DOHH2 (cell line): ENCODE measurements around the gene TTBK2.

ENCODE experiments used
- H3F3A ChIP-seq: fragments of 200-600 bp; sonication (generic), shearing (Covaris generic); 2 replicates; pipeline ENCODE4 v1.6.0; 2016; ENCODE audit warnings: antibody characterized with exemption, mild to moderate bottlenecking; ENCODE audit not compliant: control insufficient read depth, insufficient read depth
- H3K27ac ChIP-seq: fragments of 200-600 bp; sonication (generic); 2 replicates; pipeline ENCODE4 v1.5.1; 2014; ENCODE audit warnings: low read depth, mild to moderate bottlenecking, low read length, moderate library complexity
- H3K27me3 ChIP-seq: fragments of 200-600 bp; sonication (generic); 2 replicates; pipeline ENCODE4 v1.6.1; 2014; ENCODE audit warnings: mild to moderate bottlenecking, low read length, mixed read lengths; ENCODE audit not compliant: control insufficient read depth
- H3K36me3 ChIP-seq: fragments of 200-600 bp; sonication (generic); 2 replicates; pipeline ENCODE4 v1.6.1; 2014; ENCODE audit warnings: mild to moderate bottlenecking, low read length, moderate library complexity, mixed read lengths; ENCODE audit not compliant: control insufficient read depth
- H3K4me1 ChIP-seq: fragments of 200-600 bp; sonication (generic); 2 replicates; pipeline ENCODE4 v1.6.1; 2014; ENCODE audit warnings: mild to moderate bottlenecking, low read length, mixed read lengths; ENCODE audit not compliant: control insufficient read depth
- H3K4me2 ChIP-seq: fragments of 200-600 bp; sonication (generic); 2 replicates; pipeline ENCODE4 v1.6.0; 2014; ENCODE audit warnings: mild to moderate bottlenecking, low read length, moderate library complexity
- H3K4me3 ChIP-seq: fragments of 200-600 bp; sonication (generic); 2 replicates; pipeline ENCODE4 v1.5.1; 2014; ENCODE audit warnings: mild to moderate bottlenecking, low read length, mixed read lengths
- H3K79me2 ChIP-seq: fragments of 200-600 bp; sonication (generic); 2 replicates; pipeline ENCODE4 v1.6.1; 2014; ENCODE audit warnings: mild to moderate bottlenecking, low read length, mixed read lengths; ENCODE audit not compliant: control insufficient read depth
- H3K9me2 ChIP-seq: fragments of 200-600 bp; sonication (generic); replicated peaks from 2 replicates; pipeline ENCODE4 v1.6.1; 2014; ENCODE audit warnings: mild to moderate bottlenecking, low read length, mixed read lengths; ENCODE audit not compliant: control insufficient read depth
- H3K9me3 ChIP-seq: fragments of 200-600 bp; sonication (generic); 2 replicates; pipeline ENCODE4 v1.6.1; 2014; ENCODE audit warnings: antibody characterized with exemption, low read length, mixed read lengths; ENCODE audit not compliant: control insufficient read depth, insufficient read depth
- H4K20me1 ChIP-seq: fragments of 200-600 bp; sonication (generic); 2 replicates; pipeline ENCODE4 v1.6.0; 2014; ENCODE audit warnings: low read depth, mild to moderate bottlenecking, antibody characterized with exemption, low read length, moderate library complexity; ENCODE audit not compliant: control insufficient read depth, insufficient read depth
- EZH2phosphoT487 ChIP-seq: fragments of 200-600 bp; sonication (generic); IDR thresholded peaks from 2 replicates; pipeline ENCODE4 v1.6.1; 2017; ENCODE audit warnings: borderline replicate concordance, mild to moderate bottlenecking, antibody characterized with exemption, low read length, moderate library complexity, mixed read lengths
- TF ChIP-seq, protein P1 (sequence below): fragments of 200-600 bp; sonication (generic); IDR thresholded peaks from one replicate; pipeline ENCODE4 v1.5.1; 2014; ENCODE audit warnings: antibody characterized with exemption, mild to moderate bottlenecking, low read depth, low read length; ENCODE audit not compliant: poor library complexity, severe bottlenecking

Gene TTBK2

DNA sequence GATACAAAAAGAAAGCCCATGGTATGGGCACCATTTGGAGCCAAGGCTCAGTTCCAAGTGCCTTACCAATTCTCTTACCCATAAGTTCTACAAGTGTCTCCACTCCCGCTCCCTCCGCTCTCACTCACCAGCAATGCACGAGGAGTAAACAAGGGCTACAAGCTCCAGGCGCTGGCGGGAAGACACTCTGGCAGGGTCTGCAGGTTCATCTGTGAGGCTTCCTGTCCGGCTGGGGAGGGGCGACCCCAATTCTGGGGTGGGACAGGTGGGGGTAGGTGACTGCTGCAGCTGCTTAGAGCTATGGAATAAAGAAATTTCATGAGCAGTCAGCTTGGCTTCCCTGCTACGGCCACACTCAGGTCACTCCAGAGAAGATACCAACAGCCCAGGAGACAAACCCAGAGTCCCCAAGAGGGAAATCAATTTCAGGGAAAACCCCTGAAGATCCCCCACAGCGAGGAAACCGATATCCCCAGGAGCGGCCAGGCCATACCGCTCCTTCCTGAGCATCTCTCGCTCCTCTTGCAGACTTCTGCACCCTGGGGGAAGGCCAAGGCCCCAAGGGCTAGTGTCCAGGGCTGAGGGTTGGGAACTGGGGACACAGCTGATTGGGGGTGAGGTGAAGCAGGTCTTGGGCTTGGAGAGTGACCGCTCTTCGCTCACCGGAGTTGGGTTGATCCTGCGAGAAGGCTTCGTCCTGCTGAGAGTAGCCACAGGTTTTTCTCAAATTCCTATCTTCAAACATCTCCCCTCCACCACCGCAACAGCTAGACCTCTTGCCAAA lies 185.0 kb downstream of the TTBK2 start:
- no peaks in the 10 kb centered on the region for H4K20me1 ChIP-seq
- H3K9me3 ChIP-seq: no peaks in the 10 kb centered on the region
- H3K27me3 ChIP-seq: no peaks in the 10 kb centered on the region
- peaks cover 15% of the 10 kb centered on the region for H3K4me1 ChIP-seq
- peaks cover 14% of the 10 kb centered on the region for H3K79me2 ChIP-seq
- H3K9me2 ChIP-seq: no peaks in the 10 kb centered on the region
- H3K36me3 ChIP-seq: peaks cover 45% of the 10 kb centered on the region
- H3K27ac ChIP-seq: no peak overlapping the region
- peak overlapping the region; percentile 95 for H3K4me3 ChIP-seq
- no peaks in the 10 kb centered on the region for H3F3A ChIP-seq
- peak overlapping the region; percentile 94 for H3K4me2 ChIP-seq
- no peak for TF ChIP-seq EZH2phosphoT487
- TF ChIP-seq, protein P1, sequence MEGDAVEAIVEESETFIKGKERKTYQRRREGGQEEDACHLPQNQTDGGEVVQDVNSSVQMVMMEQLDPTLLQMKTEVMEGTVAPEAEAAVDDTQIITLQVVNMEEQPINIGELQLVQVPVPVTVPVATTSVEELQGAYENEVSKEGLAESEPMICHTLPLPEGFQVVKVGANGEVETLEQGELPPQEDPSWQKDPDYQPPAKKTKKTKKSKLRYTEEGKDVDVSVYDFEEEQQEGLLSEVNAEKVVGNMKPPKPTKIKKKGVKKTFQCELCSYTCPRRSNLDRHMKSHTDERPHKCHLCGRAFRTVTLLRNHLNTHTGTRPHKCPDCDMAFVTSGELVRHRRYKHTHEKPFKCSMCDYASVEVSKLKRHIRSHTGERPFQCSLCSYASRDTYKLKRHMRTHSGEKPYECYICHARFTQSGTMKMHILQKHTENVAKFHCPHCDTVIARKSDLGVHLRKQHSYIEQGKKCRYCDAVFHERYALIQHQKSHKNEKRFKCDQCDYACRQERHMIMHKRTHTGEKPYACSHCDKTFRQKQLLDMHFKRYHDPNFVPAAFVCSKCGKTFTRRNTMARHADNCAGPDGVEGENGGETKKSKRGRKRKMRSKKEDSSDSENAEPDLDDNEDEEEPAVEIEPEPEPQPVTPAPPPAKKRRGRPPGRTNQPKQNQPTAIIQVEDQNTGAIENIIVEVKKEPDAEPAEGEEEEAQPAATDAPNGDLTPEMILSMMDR: no peak

- Histone ChIP-seq H3K27ac (no peak overlapping the region), H3K4me1 (peaks cover 15% of the 10 kb centered on the region), H3K4me3 (no peak overlapping the region), H3K9me3 (no peaks in the 10 kb centered on the region), H3F3A (no peaks in the 10 kb centered on the region), H3K79me2 (peaks cover 14% of the 10 kb centered on the region), H3K36me3 (peaks cover 57% of the 10 kb centered on the region), H3K9me2 (no peaks in the 10 kb centered on the region), H3K27me3 (no peaks in the 10 kb centered on the region), H4K20me1 (no peaks in the 10 kb centered on the region), H3K4me2 (no peak overlapping the region)
- TF ChIP-seq, protein P1: no peak
- TF ChIP-seq EZH2phosphoT487: no peak
These were observed 186.4 kb downstream of the TTBK2 start for GRCh38 chr15:42734076-42734672.

DNA sequence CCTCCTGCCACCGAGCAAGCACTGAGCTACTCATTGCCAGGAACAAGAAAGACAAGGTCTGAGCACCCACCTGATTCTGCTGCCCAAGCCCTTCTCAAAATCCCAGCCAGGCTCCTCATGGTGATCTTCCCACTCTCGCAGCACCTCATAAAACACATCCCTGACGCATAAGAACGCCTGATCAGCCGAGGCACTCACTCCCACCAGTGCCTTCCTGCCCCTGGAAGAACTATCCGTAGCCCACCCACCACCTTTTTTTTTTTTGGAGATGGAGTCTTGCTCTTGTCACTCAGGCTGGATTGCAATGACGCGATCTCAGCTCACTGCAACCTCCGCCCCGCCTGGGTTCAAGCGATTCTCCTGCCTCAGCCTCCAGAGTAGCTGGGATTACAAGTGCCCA lies 187.6 kb downstream of the TTBK2 start:
- Histone ChIP-seq H3K36me3 (peaks cover 62% of the 10 kb centered on the region), H3K9me2 (no peaks in the 10 kb centered on the region), H3K27ac (no peak overlapping the region), H3K4me3 (no peak overlapping the region), H3F3A (no peaks in the 10 kb centered on the region), H3K9me3 (no peaks in the 10 kb centered on the region), H3K79me2 (peaks cover 14% of the 10 kb centered on the region), H4K20me1 (no peaks in the 10 kb centered on the region), H3K4me1 (peaks cover 15% of the 10 kb centered on the region), H3K4me2 (no peak overlapping the region), H3K27me3 (no peaks in the 10 kb centered on the region)
- TF ChIP-seq, protein P1: no peak
- no peak for TF ChIP-seq EZH2phosphoT487
